Panc1 (cell line): ENCODE data around the gene PLBD2. TPM values are rescaled to one million over a fixed set of nuclear protein-coding genes. Genes with fewer than 3 reads are reported as not detected.

ENCODE experiments used
- ATAC-seq: fragments of 200-7000 bp; cut with Tn5 transposase; 2 replicates; pipeline ENCODE4 v1.9.1; 2020; ENCODE audit warnings: mild to moderate bottlenecking, moderate library complexity
- BruUV-seq: library from RNA; stranded (reverse); fragments of 400-500 nt; replicated peaks from 2 replicates; lab custom pipeline; 2021; lab: Mats Ljungman, UMichigan
- CTCF ChIA-PET: fragments of 300-600 bp; sonication (Branson Sonifier 250); formaldehyde crosslinking; loops from one replicate; lab custom pipeline; 2022; ENCODE audit warnings: antibody characterized with exemption; lab: Charles Lee
- POLR2A ChIA-PET: fragments of 300-600 bp; sonication (Branson Sonifier 250); formaldehyde crosslinking; loops from one replicate; lab custom pipeline; 2022; ENCODE audit warnings: antibody characterized with exemption; lab: Charles Lee
- DNase-seq: peaks from one replicate; pipeline ENCODE4 v3.0.0-alpha.2; 2010; ENCODE audit warnings: low read depth, low spot score
- H3K27ac ChIP-seq: 2 replicates; pipeline ENCODE4 v1.5.1; 2011; ENCODE audit warnings: mild to moderate bottlenecking, low read length, inconsistent platforms
- H3K27me3 ChIP-seq: fragments of 200-500 bp; sonication (Bioruptor generic); 2 replicates; pipeline ENCODE4 v1.6.0; 2014; ENCODE audit warnings: low read length, inconsistent platforms; ENCODE audit not compliant: control insufficient read depth, insufficient read depth
- H3K36me3 ChIP-seq: fragments of 200-500 bp; sonication (Bioruptor generic); 2 replicates; pipeline ENCODE4 v1.5.1; 2014; ENCODE audit warnings: inconsistent platforms, mild to moderate bottlenecking, low read length, moderate library complexity; ENCODE audit not compliant: control insufficient read depth, insufficient read depth
- H3K4me1 ChIP-seq: 2 replicates; pipeline ENCODE4 v1.5.1; 2011; ENCODE audit warnings: inconsistent platforms, mild to moderate bottlenecking, low read length, moderate library complexity; ENCODE audit not compliant: control insufficient read depth, insufficient read depth
- H3K4me3 ChIP-seq, 2 experiments: 2 replicates each; pipeline ENCODE4 v1.5.1; 2011 to 2012; ENCODE audit warnings: low read depth in 2 of 2, low read length in 2 of 2, mild to moderate bottlenecking in 2 of 2, inconsistent platforms in 1 of 2, moderate library complexity in 1 of 2
- H3K9me3 ChIP-seq: fragments of 200-500 bp; sonication (Bioruptor generic); 2 replicates; pipeline ENCODE4 v1.5.1; 2014; ENCODE audit warnings: low read depth, mild to moderate bottlenecking, inconsistent platforms, low read length, moderate library complexity; ENCODE audit not compliant: control insufficient read depth, insufficient read depth
- POLR2AphosphoS5 ChIP-seq: IDR thresholded peaks from 2 replicates; pipeline ENCODE4 v1.6.1; 2012; ENCODE audit warnings: mild to moderate bottlenecking, low read depth, low read length, moderate library complexity
- REST ChIP-seq, 2 experiments: IDR thresholded peaks; 2 replicates each; pipeline ENCODE4 v1.6.1; 2011 to 2012; ENCODE audit warnings: low read depth in 2 of 2, control low read depth in 1 of 2, low read length in 1 of 2, mild to moderate bottlenecking in 1 of 2, moderate library complexity in 1 of 2; ENCODE audit not compliant: insufficient read depth in 1 of 2
- SIN3A ChIP-seq: IDR thresholded peaks from 2 replicates; pipeline ENCODE4 v1.6.1; 2012; ENCODE audit warnings: low read depth, mild to moderate bottlenecking, low read length, moderate library complexity, borderline replicate concordance; ENCODE audit not compliant: insufficient read depth
- TCF7L2 ChIP-seq: IDR thresholded peaks from 2 replicates; pipeline ENCODE4 v1.6.1; 2011; ENCODE audit warnings: mild to moderate bottlenecking, low read depth, low read length, inconsistent platforms
- in situ Hi-C: cut with HindIII; loops from 2 replicates; pipeline ENCODE4 v1.10.0; 2016; ENCODE audit warnings: low sequenced_read_pairs, low pct_unique_long_range_greater_than_20kb
- intact Hi-C: fragments of 100-400 bp; cut with micrococcal nuclease; formaldehyde crosslinking; loops from one replicate; pipeline ENCODE4 v1.10.0; 2022; ENCODE audit not compliant: unreplicated experiment
- total RNA-seq: library from RNA; stranded (reverse); gene quantifications from one replicate; pipeline ENCODE4 v1.2.1, GENCODE V29; 2021; ENCODE audit not compliant: unreplicated experiment
- TF ChIP-seq, protein P1 (sequence below): fragments of 450-650 bp; IDR thresholded peaks from 2 replicates; pipeline ENCODE4 v1.5.1; 2017; ENCODE audit warnings: mild to moderate bottlenecking

PLBD2 gene
- total RNA-seq, 1 experiment from 2014 or later: 69.7 TPM

GRCh38 chr12:113397497-113398197 is 39.3 kb downstream of the PLBD2 start:
- POLR2A ChIA-PET: interaction anchor here (0.7 kb wide), 1 partner anchor 927 kb away, joined by 7 read pairs; no protein-coding TSS in a partner anchor
- no peaks in the 10 kb centered on the region for H3K36me3 ChIP-seq
- in situ Hi-C loops: no loop called here
- no peak for DNase-seq
- no peak overlapping the region for H3K4me3 ChIP-seq
- no peaks in the 10 kb centered on the region for H3K4me1 ChIP-seq
- no peak for ATAC-seq
- intact Hi-C loops: no loop called here
- no peaks in the 10 kb centered on the region for H3K9me3 ChIP-seq
- no peak overlapping the region for H3K27ac ChIP-seq
- CTCF ChIA-PET: no interaction called here
- no peaks in the 10 kb centered on the region for H3K27me3 ChIP-seq
- no TSS peak for BruUV-seq
- TF ChIP-seq TCF7L2: no peak
- no peak for TF ChIP-seq SIN3A
- TF ChIP-seq POLR2AphosphoS5: no peak
- no peak for TF ChIP-seq REST (IDR thresholded peaks at IDR 0.05; ENCODE audit: insufficient read depth in 1 of 2, low read depth in 2 of 2, low read length in 1 of 2)
- TF ChIP-seq, protein P1, sequence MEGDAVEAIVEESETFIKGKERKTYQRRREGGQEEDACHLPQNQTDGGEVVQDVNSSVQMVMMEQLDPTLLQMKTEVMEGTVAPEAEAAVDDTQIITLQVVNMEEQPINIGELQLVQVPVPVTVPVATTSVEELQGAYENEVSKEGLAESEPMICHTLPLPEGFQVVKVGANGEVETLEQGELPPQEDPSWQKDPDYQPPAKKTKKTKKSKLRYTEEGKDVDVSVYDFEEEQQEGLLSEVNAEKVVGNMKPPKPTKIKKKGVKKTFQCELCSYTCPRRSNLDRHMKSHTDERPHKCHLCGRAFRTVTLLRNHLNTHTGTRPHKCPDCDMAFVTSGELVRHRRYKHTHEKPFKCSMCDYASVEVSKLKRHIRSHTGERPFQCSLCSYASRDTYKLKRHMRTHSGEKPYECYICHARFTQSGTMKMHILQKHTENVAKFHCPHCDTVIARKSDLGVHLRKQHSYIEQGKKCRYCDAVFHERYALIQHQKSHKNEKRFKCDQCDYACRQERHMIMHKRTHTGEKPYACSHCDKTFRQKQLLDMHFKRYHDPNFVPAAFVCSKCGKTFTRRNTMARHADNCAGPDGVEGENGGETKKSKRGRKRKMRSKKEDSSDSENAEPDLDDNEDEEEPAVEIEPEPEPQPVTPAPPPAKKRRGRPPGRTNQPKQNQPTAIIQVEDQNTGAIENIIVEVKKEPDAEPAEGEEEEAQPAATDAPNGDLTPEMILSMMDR: no peak

- intact Hi-C loops: no loop called here
- no peak overlapping the region for H3K4me3 ChIP-seq
- H3K27me3 ChIP-seq: no peaks in the 10 kb centered on the region
- no peaks in the 10 kb centered on the region for H3K9me3 ChIP-seq
- H3K4me1 ChIP-seq: no peaks in the 10 kb centered on the region
- in situ Hi-C loops: no loop called here
- ChIA-PET CTCF (no interaction called here), POLR2A (interaction anchor here (0.7 kb wide), 1 partner anchor 928 kb away, joined by 7 read pairs; no protein-coding TSS in a partner anchor)
- DNase-seq (no peak), ATAC-seq (no peak)
- TF ChIP-seq SIN3A (no peak), TCF7L2 (no peak), POLR2AphosphoS5 (no peak), REST (IDR thresholded peaks at IDR 0.05; ENCODE audit: insufficient read depth in 1 of 2, low read depth in 2 of 2, low read length in 1 of 2) (no peak)
- TF ChIP-seq, protein P1: no peak
- no TSS peak for BruUV-seq
- no peaks in the 10 kb centered on the region for H3K36me3 ChIP-seq
- no peak overlapping the region for H3K27ac ChIP-seq
These were observed 40.2 kb downstream of the PLBD2 start for GRCh38 chr12:113398346-113399290.
